Keratinocyte (primary cell): ENCODE data around the gene CAMK2D. TPM values are rescaled to one million over a fixed set of nuclear protein-coding genes. Genes with fewer than 3 reads are reported as not detected.

ENCODE experiments used
- DNase-seq: peaks from one replicate; pipeline ENCODE4 v3.0.0-alpha.2; 2011; ENCODE audit warnings: low read depth, missing footprints, low spot score
- FAIRE-seq: peaks from 2 replicates; lab custom pipeline; 2011; peaks lifted over from hg19 to GRCh38; lab: Jason Lieb, UNC
- H2AFZ ChIP-seq: 2 replicates; pipeline ENCODE4 v1.6.0; 2012; ENCODE audit warnings: low read length, control low read depth, inconsistent platforms; ENCODE audit not compliant: control insufficient read depth
- H3K27ac ChIP-seq: 2 replicates; pipeline ENCODE4 v1.5.1; 2011; ENCODE audit warnings: low read length; ENCODE audit not compliant: control insufficient read depth, insufficient read depth
- H3K27me3 ChIP-seq: 3 replicates; pipeline ENCODE4 v1.6.0; 2011; ENCODE audit warnings: low read length; ENCODE audit not compliant: control insufficient read depth, insufficient read depth; ENCODE audit errors: extremely low read depth
- H3K36me3 ChIP-seq, 2 experiments: 2 replicates in 1 of 2; 3 replicates in 1 of 2; pipeline ENCODE4 v1.5.1; 2011; ENCODE audit warnings: low read length in 2 of 2, mild to moderate bottlenecking in 1 of 2; ENCODE audit not compliant: control insufficient read depth in 2 of 2, insufficient read depth in 2 of 2; ENCODE audit errors: extremely low read depth in 1 of 2
- H3K4me1 ChIP-seq: 3 replicates; pipeline ENCODE4 v1.5.1; 2011; ENCODE audit warnings: low read length; ENCODE audit not compliant: control insufficient read depth, insufficient read depth; ENCODE audit errors: extremely low read depth
- H3K4me2 ChIP-seq: 3 replicates; pipeline ENCODE4 v1.6.0; 2011; ENCODE audit warnings: low read depth, low read length; ENCODE audit not compliant: control insufficient read depth, insufficient read depth; ENCODE audit errors: extremely low read depth
- H3K4me3 ChIP-seq, 3 experiments: fragments of 200-600 bp in 1 of 3; sonication (generic) in 1 of 3; 2 replicates in 2 of 3; 3 replicates in 1 of 3; pipeline ENCODE4 v1.5.1; 2011 to 2016; ENCODE audit warnings: low read length in 3 of 3, mild to moderate bottlenecking in 3 of 3, control low read depth in 2 of 3, inconsistent platforms in 1 of 3, low read depth in 1 of 3, mixed read lengths in 1 of 3, mixed run types in 1 of 3, moderate library complexity in 1 of 3; ENCODE audit not compliant: control insufficient read depth in 2 of 3, insufficient read depth in 2 of 3; ENCODE audit errors: extremely low read depth in 1 of 3
- H3K79me2 ChIP-seq: 2 replicates; pipeline ENCODE4 v1.6.0; 2012; ENCODE audit warnings: low read length; ENCODE audit not compliant: control insufficient read depth, insufficient read depth
- H3K9ac ChIP-seq: 3 replicates; pipeline ENCODE4 v1.6.0; 2011; ENCODE audit warnings: low read length; ENCODE audit not compliant: control insufficient read depth, insufficient read depth; ENCODE audit errors: extremely low read depth
- H3K9me1 ChIP-seq: 3 replicates; pipeline ENCODE4 v1.6.0; 2011; ENCODE audit warnings: low read length; ENCODE audit not compliant: control insufficient read depth, insufficient read depth; ENCODE audit errors: extremely low read depth
- H3K9me3 ChIP-seq: 2 replicates; pipeline ENCODE4 v1.5.1; 2012; ENCODE audit warnings: low read depth, low read length; ENCODE audit not compliant: control insufficient read depth
- H4K20me1 ChIP-seq: 3 replicates; pipeline ENCODE4 v1.6.0; 2011; ENCODE audit warnings: low read length; ENCODE audit not compliant: control insufficient read depth, insufficient read depth; ENCODE audit errors: extremely low read depth
- EZH2 ChIP-seq: IDR thresholded peaks from one replicate; pipeline ENCODE4 v1.6.1; 2012; ENCODE audit warnings: inconsistent platforms, mild to moderate bottlenecking, low read length, moderate library complexity
- dilution Hi-C: fragments of 300-500 bp; cut with MboI; formaldehyde crosslinking; loops from one replicate; pipeline ENCODE4 v1.7.0; 2020; ENCODE audit warnings: low sequenced_read_pairs; ENCODE audit not compliant: extremely low pct_ligation_motif_present
- polyA plus RNA-seq, 5 experiments: library from polyadenylated mRNA; depleted of rRNA in 3 of 5; stranded (reverse) in 3 of 5; stranded (forward) in 1 of 5; unstranded in 1 of 5; fragments of >200 nt; gene quantifications; 1 replicate in 1 of 5; 2 replicates in 3 of 5; 3 replicates in 1 of 5; pipeline versions ENCODE4 v1.2.1 to v1.2.3, GENCODE V29; 2011 to 2012; ENCODE audit warnings: missing spikeins in 2 of 5, low read depth in 1 of 5, low replicate concordance in 1 of 5
- small RNA-seq, 3 experiments: library from RNA; depleted of rRNA; stranded (forward); fragments of <200 nt; gene quantifications; one replicate each; pipeline ENCODE3, GENCODE V24; 2012; ENCODE audit warnings: low read depth in 3 of 3, low replicate concordance in 1 of 3; ENCODE audit not compliant: insufficient read length in 3 of 3
- TF ChIP-seq, protein P1 (sequence below), 3 experiments: IDR thresholded peaks in 1 of 3; conservative IDR thresholded peaks in 1 of 3; optimal IDR thresholded peaks in 1 of 3; 2 replicates in 2 of 3; 3 replicates in 1 of 3; pipeline versions ENCODE3 to v1.5.1; 2011; ENCODE audit warnings: low read length in 3 of 3, mild to moderate bottlenecking in 3 of 3, moderate library complexity in 2 of 3, control low read depth in 1 of 3, inconsistent platforms in 1 of 3; ENCODE audit not compliant: insufficient read depth in 2 of 3; ENCODE audit errors: extremely low read depth in 1 of 3

CAMK2D gene
- polyA plus RNA-seq, 1 donor (not counting 4 experiments of a cell fraction or from before 2014, with no cell fraction given): 18.8 TPM

DNA sequence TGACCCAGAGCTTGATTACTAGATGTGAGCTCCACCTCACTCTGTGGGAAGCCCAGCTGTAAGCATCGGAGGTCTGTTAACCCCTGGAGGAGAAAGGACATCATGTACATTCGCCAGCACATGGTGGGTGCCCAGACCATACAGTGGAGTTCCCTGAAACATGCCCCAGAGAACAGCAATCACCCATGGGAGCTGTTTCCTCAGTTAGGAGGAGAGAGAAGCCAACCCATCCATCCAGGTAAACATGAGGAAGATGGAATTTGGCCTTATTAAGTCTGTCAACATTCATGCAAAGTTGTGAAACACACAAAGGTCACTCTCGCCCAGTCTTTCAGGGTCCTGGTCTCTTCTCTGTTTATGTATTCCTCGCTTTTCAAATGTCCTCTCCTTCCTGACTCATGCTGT, 357.4 kb downstream of the CAMK2D start:
- Histone ChIP-seq H3K4me3 (no peak overlapping the region), H3K9ac (no peak overlapping the region), H3K36me3 (no peaks in the 10 kb centered on the region), H3K27ac (no peak overlapping the region), H3K79me2 (no peaks in the 10 kb centered on the region), H3K9me1 (no peaks in the 10 kb centered on the region), H3K9me3 (no peaks in the 10 kb centered on the region), H4K20me1 (no peaks in the 10 kb centered on the region), H3K4me2 (no peak overlapping the region), H2AFZ (no peak overlapping the region), H3K4me1 (no peaks in the 10 kb centered on the region), H3K27me3 (no peaks in the 10 kb centered on the region)
- DNase-seq (no peak), FAIRE-seq (no peak)
- dilution Hi-C loops: no loop called here
- TF ChIP-seq, protein P1, sequence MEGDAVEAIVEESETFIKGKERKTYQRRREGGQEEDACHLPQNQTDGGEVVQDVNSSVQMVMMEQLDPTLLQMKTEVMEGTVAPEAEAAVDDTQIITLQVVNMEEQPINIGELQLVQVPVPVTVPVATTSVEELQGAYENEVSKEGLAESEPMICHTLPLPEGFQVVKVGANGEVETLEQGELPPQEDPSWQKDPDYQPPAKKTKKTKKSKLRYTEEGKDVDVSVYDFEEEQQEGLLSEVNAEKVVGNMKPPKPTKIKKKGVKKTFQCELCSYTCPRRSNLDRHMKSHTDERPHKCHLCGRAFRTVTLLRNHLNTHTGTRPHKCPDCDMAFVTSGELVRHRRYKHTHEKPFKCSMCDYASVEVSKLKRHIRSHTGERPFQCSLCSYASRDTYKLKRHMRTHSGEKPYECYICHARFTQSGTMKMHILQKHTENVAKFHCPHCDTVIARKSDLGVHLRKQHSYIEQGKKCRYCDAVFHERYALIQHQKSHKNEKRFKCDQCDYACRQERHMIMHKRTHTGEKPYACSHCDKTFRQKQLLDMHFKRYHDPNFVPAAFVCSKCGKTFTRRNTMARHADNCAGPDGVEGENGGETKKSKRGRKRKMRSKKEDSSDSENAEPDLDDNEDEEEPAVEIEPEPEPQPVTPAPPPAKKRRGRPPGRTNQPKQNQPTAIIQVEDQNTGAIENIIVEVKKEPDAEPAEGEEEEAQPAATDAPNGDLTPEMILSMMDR (optimal IDR thresholded peaks at IDR 0.05 in 1 of 3, IDR thresholded peaks at IDR 0.05 in 1 of 3, conservative IDR thresholded peaks at IDR 0.05 in 1 of 3; ENCODE audit: extremely low read depth in 1 of 3, insufficient read depth in 2 of 3, low read length in 3 of 3): no peak
- no peak for TF ChIP-seq EZH2

Small RNA genes within 50 kb of the gene (small RNA-seq; reads per million reads assigned to genes)
- gene RN7SL184P (0 reads per million in 3 experiments), gene RNU1-138P (0 to 0.07 (median 0) reads per million in 3 experiments)

Other genes starting within 250 kb of the CAMK2D start
- gene ARSJ, start 217.9 kb upstream of the CAMK2D start, polyA plus RNA-seq: 11.5 to 15.7 TPM (median 13.8 TPM) in 3 replicates